ENCODE results near the gene GPR157. TPM values are rescaled to one million over a fixed set of nuclear protein-coding genes. Genes with fewer than 3 reads are reported as not detected.

Gene GPR157
- total RNA-seq, 4 donors from 2014 or later: 3.3 to 208 (median 10.4) TPM

- TF ChIP-seq, protein P1, sequence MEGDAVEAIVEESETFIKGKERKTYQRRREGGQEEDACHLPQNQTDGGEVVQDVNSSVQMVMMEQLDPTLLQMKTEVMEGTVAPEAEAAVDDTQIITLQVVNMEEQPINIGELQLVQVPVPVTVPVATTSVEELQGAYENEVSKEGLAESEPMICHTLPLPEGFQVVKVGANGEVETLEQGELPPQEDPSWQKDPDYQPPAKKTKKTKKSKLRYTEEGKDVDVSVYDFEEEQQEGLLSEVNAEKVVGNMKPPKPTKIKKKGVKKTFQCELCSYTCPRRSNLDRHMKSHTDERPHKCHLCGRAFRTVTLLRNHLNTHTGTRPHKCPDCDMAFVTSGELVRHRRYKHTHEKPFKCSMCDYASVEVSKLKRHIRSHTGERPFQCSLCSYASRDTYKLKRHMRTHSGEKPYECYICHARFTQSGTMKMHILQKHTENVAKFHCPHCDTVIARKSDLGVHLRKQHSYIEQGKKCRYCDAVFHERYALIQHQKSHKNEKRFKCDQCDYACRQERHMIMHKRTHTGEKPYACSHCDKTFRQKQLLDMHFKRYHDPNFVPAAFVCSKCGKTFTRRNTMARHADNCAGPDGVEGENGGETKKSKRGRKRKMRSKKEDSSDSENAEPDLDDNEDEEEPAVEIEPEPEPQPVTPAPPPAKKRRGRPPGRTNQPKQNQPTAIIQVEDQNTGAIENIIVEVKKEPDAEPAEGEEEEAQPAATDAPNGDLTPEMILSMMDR (IDR thresholded peaks at IDR 0.05): no peak
- no peak for TF ChIP-seq POLR2A (IDR thresholded peaks at IDR 0.05)
- no peak overlapping the region for H3K4me3 ChIP-seq
- DNase-seq: no peak
Measured at GRCh38 chr1:9050803-9051202, 78.1 kb downstream of the GPR157 start.

More at GRCh38 chr1:9050803-9051202, 78.1 kb downstream of the GPR157 start:
- Histone ChIP-seq H3K9me3 (no peaks in the 10 kb centered on the region), H3K36me3 (peaks cover 0 to 16% (median 0%) of the 10 kb centered on the region in 3 donors), H3K27ac (no peak overlapping the region), H3K27me3 (no peaks in the 10 kb centered on the region), H3K4me1 (no peaks in the 10 kb centered on the region)

Small RNAs within 50 kb of the gene (small RNA-seq; reads per million reads assigned to genes)
- 0 to 0.06 reads per million in 2 donors for gene RF00424

Other genes with a start within 250 kb of the GPR157 start
- not detected for gene CA6, start 183.2 kb downstream of the GPR157 start, total RNA-seq
- 1 to 10 TPM in 1 of 4 donors, not detected in 3; 3.3 TPM for gene SLC2A7, start 102.7 kb downstream of the GPR157 start, total RNA-seq
- gene SLC2A5, start 59.5 kb downstream of the GPR157 start, total RNA-seq: 100 to 1,000 TPM in 3 of 4 donors, 10 to 100 TPM in 1; 12.4 to 730 (median 340) TPM
- 10 to 100 TPM; 23.1 to 72.9 (median 37.2) TPM for gene H6PD, start 105.7 kb upstream of the GPR157 start, total RNA-seq
- gene SPSB1, start 163.8 kb upstream of the GPR157 start, total RNA-seq: 100 to 1,000 TPM in 2 of 4 donors, 10 to 100 TPM in 2; 69.3 to 168 (median 94.1) TPM

Measured in Peyer's patch (tissue), 4 donors.